ENCODE measurements around the gene HTT-AS. TPM values are rescaled to one million over a fixed set of nuclear protein-coding genes. Genes with fewer than 3 reads are reported as not detected.

The HTT-AS gene
- polyA plus RNA-seq, 1 of the 3 experiments (the other 2 are of a cell fraction) = not detected

DNA sequence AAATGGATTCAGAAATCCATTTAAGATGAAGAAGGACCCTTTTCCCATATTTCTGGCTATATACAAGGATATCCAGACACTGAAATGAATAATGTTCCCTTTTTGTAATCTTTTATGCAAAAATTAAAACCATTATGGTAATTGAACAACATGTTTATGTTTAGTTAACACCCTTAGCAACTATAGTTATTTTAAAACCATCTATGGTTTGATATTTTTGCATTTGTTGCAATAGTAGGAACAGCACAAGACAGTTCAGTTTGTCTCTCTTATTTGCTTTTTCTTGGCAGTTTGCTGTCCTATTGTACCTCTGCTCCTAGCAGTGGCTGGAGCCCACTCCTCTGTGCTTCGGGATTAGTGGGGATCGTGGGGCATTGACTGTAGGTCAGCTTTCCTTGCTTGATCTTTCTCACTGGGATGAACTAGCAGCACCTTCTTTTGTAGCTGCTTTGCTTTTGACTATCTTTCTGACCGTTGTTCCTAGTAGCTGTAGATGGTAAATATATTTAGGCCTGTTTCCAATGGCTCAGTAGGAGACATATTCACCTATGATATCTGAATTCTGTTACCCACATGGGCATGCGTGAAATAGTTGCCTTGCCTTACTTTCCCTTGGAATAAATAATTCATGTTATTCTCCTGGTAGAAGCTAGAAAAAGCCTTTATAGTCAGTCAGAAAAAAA lies 12.9 kb upstream of the HTT-AS start:
- WGBS (ENCODE audit: low lambda C conversion rate) = 95% methylated on average over 4 of the region's 4 CpGs
- Histone ChIP-seq H3K36me3 (replicated peaks in 1 of 2; ENCODE audit: control insufficient read depth in 1 of 2, insufficient read depth in 2 of 2, low read length in 1 of 2) (peaks cover 12 to 28% of the 10 kb centered on the region in 2 experiments), H3K9me3 (no peaks in the 10 kb centered on the region), H3K9ac (no peak overlapping the region), H3K4me1 (ENCODE audit: control insufficient read depth in 1 of 2, insufficient read depth in 2 of 2, low read depth in 1 of 2, low read length in 1 of 2) (no peaks in the 10 kb centered on the region), H3K27ac (ENCODE audit: low read depth in 2 of 2, low read length in 1 of 2) (no peak overlapping the region), H3K27me3 (ENCODE audit: insufficient read depth) (no peaks in the 10 kb centered on the region), H3K9me2 (no peaks in the 10 kb centered on the region), H3K79me2 (ENCODE audit: insufficient read depth) (peaks cover 83% of the 10 kb centered on the region), H3K4me3 (ENCODE audit: low read depth in 2 of 2, low read length in 1 of 2) (no peak overlapping the region), H2AFZ (ENCODE audit: low read depth) (no peak overlapping the region), H3F3A (replicated peaks; ENCODE audit: insufficient read depth) (peaks cover 4% of the 10 kb centered on the region), H4K20me1 (ENCODE audit: insufficient read depth) (peaks cover 43% of the 10 kb centered on the region), H3K4me2 (no peak overlapping the region)
- ChIA-PET CTCF (interaction anchor here (0.7 kb wide), 1 partner anchor 20 kb away, joined by 3 read pairs; no protein-coding TSS in a partner anchor), POLR2A (no interaction called here)
- TF ChIP-seq GATA2 (CRISPR knock-in tag; IDR thresholded peaks at IDR 0.05) (no peak), SMC3 (IDR thresholded peaks at IDR 0.05; ENCODE audit: low read depth, low read length) (no peak), GABPA (IDR thresholded peaks at IDR 0.05; ENCODE audit: low read depth) (no peak), SIN3A (IDR thresholded peaks at IDR 0.05; ENCODE audit: borderline replicate concordance, low read depth, low read length) (no peak), POLR2AphosphoS5 (IDR thresholded peaks at IDR 0.05; ENCODE audit: low read depth, low read length) (no peak), FOXM1 (IDR thresholded peaks at IDR 0.05; ENCODE audit: low read depth) (no peak), JUND (IDR thresholded peaks at IDR 0.05) (no peak), RXRA (IDR thresholded peaks at IDR 0.05; ENCODE audit: borderline replicate concordance, low read depth) (no peak), TAF1 (IDR thresholded peaks at IDR 0.05; ENCODE audit: borderline replicate concordance, low read depth, low read length) (no peak), RCOR1 (IDR thresholded peaks at IDR 0.05; ENCODE audit: low read length) (no peak), EP300 (IDR thresholded peaks at IDR 0.05; ENCODE audit: borderline replicate concordance in 1 of 2, low read depth in 1 of 2, low read length in 1 of 2) (no peak), ELF1 (IDR thresholded peaks at IDR 0.05) (no peak), YY1 (IDR thresholded peaks at IDR 0.05; ENCODE audit: low read depth) (no peak)
- TF ChIP-seq, protein P1, sequence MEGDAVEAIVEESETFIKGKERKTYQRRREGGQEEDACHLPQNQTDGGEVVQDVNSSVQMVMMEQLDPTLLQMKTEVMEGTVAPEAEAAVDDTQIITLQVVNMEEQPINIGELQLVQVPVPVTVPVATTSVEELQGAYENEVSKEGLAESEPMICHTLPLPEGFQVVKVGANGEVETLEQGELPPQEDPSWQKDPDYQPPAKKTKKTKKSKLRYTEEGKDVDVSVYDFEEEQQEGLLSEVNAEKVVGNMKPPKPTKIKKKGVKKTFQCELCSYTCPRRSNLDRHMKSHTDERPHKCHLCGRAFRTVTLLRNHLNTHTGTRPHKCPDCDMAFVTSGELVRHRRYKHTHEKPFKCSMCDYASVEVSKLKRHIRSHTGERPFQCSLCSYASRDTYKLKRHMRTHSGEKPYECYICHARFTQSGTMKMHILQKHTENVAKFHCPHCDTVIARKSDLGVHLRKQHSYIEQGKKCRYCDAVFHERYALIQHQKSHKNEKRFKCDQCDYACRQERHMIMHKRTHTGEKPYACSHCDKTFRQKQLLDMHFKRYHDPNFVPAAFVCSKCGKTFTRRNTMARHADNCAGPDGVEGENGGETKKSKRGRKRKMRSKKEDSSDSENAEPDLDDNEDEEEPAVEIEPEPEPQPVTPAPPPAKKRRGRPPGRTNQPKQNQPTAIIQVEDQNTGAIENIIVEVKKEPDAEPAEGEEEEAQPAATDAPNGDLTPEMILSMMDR (IDR thresholded peaks at IDR 0.05) = no peak
- TF ChIP-seq, protein P2, sequence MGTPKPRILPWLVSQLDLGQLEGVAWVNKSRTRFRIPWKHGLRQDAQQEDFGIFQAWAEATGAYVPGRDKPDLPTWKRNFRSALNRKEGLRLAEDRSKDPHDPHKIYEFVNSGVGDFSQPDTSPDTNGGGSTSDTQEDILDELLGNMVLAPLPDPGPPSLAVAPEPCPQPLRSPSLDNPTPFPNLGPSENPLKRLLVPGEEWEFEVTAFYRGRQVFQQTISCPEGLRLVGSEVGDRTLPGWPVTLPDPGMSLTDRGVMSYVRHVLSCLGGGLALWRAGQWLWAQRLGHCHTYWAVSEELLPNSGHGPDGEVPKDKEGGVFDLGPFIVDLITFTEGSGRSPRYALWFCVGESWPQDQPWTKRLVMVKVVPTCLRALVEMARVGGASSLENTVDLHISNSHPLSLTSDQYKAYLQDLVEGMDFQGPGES (IDR thresholded peaks at IDR 0.05; ENCODE audit: low read depth, low read length) = no peak
- TF ChIP-seq, protein P3, sequence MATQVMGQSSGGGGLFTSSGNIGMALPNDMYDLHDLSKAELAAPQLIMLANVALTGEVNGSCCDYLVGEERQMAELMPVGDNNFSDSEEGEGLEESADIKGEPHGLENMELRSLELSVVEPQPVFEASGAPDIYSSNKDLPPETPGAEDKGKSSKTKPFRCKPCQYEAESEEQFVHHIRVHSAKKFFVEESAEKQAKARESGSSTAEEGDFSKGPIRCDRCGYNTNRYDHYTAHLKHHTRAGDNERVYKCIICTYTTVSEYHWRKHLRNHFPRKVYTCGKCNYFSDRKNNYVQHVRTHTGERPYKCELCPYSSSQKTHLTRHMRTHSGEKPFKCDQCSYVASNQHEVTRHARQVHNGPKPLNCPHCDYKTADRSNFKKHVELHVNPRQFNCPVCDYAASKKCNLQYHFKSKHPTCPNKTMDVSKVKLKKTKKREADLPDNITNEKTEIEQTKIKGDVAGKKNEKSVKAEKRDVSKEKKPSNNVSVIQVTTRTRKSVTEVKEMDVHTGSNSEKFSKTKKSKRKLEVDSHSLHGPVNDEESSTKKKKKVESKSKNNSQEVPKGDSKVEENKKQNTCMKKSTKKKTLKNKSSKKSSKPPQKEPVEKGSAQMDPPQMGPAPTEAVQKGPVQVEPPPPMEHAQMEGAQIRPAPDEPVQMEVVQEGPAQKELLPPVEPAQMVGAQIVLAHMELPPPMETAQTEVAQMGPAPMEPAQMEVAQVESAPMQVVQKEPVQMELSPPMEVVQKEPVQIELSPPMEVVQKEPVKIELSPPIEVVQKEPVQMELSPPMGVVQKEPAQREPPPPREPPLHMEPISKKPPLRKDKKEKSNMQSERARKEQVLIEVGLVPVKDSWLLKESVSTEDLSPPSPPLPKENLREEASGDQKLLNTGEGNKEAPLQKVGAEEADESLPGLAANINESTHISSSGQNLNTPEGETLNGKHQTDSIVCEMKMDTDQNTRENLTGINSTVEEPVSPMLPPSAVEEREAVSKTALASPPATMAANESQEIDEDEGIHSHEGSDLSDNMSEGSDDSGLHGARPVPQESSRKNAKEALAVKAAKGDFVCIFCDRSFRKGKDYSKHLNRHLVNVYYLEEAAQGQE (IDR thresholded peaks at IDR 0.05; ENCODE audit: low read depth, low read length) = no peak
- TF ChIP-seq, protein P4, sequence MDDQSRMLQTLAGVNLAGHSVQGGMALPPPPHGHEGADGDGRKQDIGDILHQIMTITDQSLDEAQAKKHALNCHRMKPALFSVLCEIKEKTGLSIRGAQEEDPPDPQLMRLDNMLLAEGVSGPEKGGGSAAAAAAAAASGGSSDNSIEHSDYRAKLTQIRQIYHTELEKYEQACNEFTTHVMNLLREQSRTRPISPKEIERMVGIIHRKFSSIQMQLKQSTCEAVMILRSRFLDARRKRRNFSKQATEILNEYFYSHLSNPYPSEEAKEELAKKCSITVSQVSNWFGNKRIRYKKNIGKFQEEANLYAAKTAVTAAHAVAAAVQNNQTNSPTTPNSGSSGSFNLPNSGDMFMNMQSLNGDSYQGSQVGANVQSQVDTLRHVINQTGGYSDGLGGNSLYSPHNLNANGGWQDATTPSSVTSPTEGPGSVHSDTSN (IDR thresholded peaks at IDR 0.05) = no peak
- TF ChIP-seq, protein P5, sequence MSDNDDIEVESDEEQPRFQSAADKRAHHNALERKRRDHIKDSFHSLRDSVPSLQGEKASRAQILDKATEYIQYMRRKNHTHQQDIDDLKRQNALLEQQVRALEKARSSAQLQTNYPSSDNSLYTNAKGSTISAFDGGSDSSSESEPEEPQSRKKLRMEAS (IDR thresholded peaks at IDR 0.05; ENCODE audit: low read depth) = no peak
- no peak for DNase-seq
